SK-N-SH treated with all-trans-retinoic acid at 6 μM for 48 hours (cell line): ENCODE measurements around the gene DMAC2L.

Source experiments
- ARNTL ChIP-seq: fragments of 450-650 bp; formaldehyde crosslinking; IDR thresholded peaks from 2 replicates; pipeline ENCODE4 v1.5.0; 2020; ENCODE audit warnings: low read depth, mild to moderate bottlenecking, moderate library complexity, borderline replicate concordance
- RARB ChIP-seq: fragments of 250-450 bp; sonication (Bioruptor Pico); IDR thresholded peaks from 2 replicates; pipeline ENCODE4 v1.8.0; 2021; ENCODE audit warnings: mild to moderate bottlenecking, moderate library complexity
- ZFP30 ChIP-seq: fragments of 450-650 bp; formaldehyde crosslinking; IDR thresholded peaks from 2 replicates; pipeline ENCODE4 v1.5.0; 2022; ENCODE audit warnings: mild to moderate bottlenecking, moderate library complexity

DNA sequence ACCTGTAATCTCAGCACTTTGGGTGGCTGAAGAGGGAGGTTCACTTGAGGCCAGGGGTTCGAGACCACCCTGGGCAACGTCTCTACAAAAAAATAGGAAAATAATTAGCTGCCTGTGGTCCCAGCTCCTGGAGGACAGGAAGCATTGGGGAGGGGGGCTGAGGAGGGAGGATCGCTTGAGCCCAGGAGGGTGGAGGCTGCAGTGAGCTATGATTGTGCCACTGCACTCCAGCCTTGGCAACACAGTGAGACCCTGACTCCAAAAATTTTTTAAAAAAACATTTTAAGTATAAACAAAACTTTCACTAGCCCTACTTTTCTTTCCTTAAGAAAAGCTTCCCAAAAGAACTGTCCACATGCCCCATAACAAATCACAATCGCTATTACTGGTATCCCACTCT lies 1.7 kb upstream of the DMAC2L start:
- TF ChIP-seq ZFP30: no peak
- no peak for TF ChIP-seq ARNTL (CRISPR knock-in tag)
- no peak for TF ChIP-seq RARB (CRISPR knock-in tag)
